Keratinocyte (primary cell): Measurements from ENCODE around the gene CFL1. TPM values are rescaled to one million over a fixed set of nuclear protein-coding genes. Genes with fewer than 3 reads are reported as not detected.

ENCODE experiments used
- DNase-seq: peaks from one replicate; pipeline ENCODE4 v3.0.0-alpha.2; 2011; ENCODE audit warnings: low read depth, missing footprints, low spot score
- FAIRE-seq: peaks from 2 replicates; lab custom pipeline; 2011; peaks lifted over from hg19 to GRCh38; lab: Jason Lieb, UNC
- H2AFZ ChIP-seq: 2 replicates; pipeline ENCODE4 v1.6.0; 2012; ENCODE audit warnings: low read length, control low read depth, inconsistent platforms; ENCODE audit not compliant: control insufficient read depth
- H3K27ac ChIP-seq: 2 replicates; pipeline ENCODE4 v1.5.1; 2011; ENCODE audit warnings: low read length; ENCODE audit not compliant: control insufficient read depth, insufficient read depth
- H3K27me3 ChIP-seq: 3 replicates; pipeline ENCODE4 v1.6.0; 2011; ENCODE audit warnings: low read length; ENCODE audit not compliant: control insufficient read depth, insufficient read depth; ENCODE audit errors: extremely low read depth
- H3K36me3 ChIP-seq, 2 experiments: 2 replicates in 1 of 2; 3 replicates in 1 of 2; pipeline ENCODE4 v1.5.1; 2011; ENCODE audit warnings: low read length in 2 of 2, mild to moderate bottlenecking in 1 of 2; ENCODE audit not compliant: control insufficient read depth in 2 of 2, insufficient read depth in 2 of 2; ENCODE audit errors: extremely low read depth in 1 of 2
- H3K4me1 ChIP-seq: 3 replicates; pipeline ENCODE4 v1.5.1; 2011; ENCODE audit warnings: low read length; ENCODE audit not compliant: control insufficient read depth, insufficient read depth; ENCODE audit errors: extremely low read depth
- H3K4me2 ChIP-seq: 3 replicates; pipeline ENCODE4 v1.6.0; 2011; ENCODE audit warnings: low read depth, low read length; ENCODE audit not compliant: control insufficient read depth, insufficient read depth; ENCODE audit errors: extremely low read depth
- H3K4me3 ChIP-seq, 3 experiments: fragments of 200-600 bp in 1 of 3; sonication (generic) in 1 of 3; 2 replicates in 2 of 3; 3 replicates in 1 of 3; pipeline ENCODE4 v1.5.1; 2011 to 2016; ENCODE audit warnings: low read length in 3 of 3, mild to moderate bottlenecking in 3 of 3, control low read depth in 2 of 3, inconsistent platforms in 1 of 3, low read depth in 1 of 3, mixed read lengths in 1 of 3, mixed run types in 1 of 3, moderate library complexity in 1 of 3; ENCODE audit not compliant: control insufficient read depth in 2 of 3, insufficient read depth in 2 of 3; ENCODE audit errors: extremely low read depth in 1 of 3
- H3K79me2 ChIP-seq: 2 replicates; pipeline ENCODE4 v1.6.0; 2012; ENCODE audit warnings: low read length; ENCODE audit not compliant: control insufficient read depth, insufficient read depth
- H3K9ac ChIP-seq: 3 replicates; pipeline ENCODE4 v1.6.0; 2011; ENCODE audit warnings: low read length; ENCODE audit not compliant: control insufficient read depth, insufficient read depth; ENCODE audit errors: extremely low read depth
- H3K9me1 ChIP-seq: 3 replicates; pipeline ENCODE4 v1.6.0; 2011; ENCODE audit warnings: low read length; ENCODE audit not compliant: control insufficient read depth, insufficient read depth; ENCODE audit errors: extremely low read depth
- H3K9me3 ChIP-seq: 2 replicates; pipeline ENCODE4 v1.5.1; 2012; ENCODE audit warnings: low read depth, low read length; ENCODE audit not compliant: control insufficient read depth
- H4K20me1 ChIP-seq: 3 replicates; pipeline ENCODE4 v1.6.0; 2011; ENCODE audit warnings: low read length; ENCODE audit not compliant: control insufficient read depth, insufficient read depth; ENCODE audit errors: extremely low read depth
- CTCF ChIP-seq, 3 experiments: IDR thresholded peaks in 1 of 3; conservative IDR thresholded peaks in 1 of 3; optimal IDR thresholded peaks in 1 of 3; 2 replicates in 2 of 3; 3 replicates in 1 of 3; pipeline versions ENCODE3 to v1.5.1; 2011; ENCODE audit warnings: low read length in 3 of 3, mild to moderate bottlenecking in 3 of 3, moderate library complexity in 2 of 3, control low read depth in 1 of 3, inconsistent platforms in 1 of 3; ENCODE audit not compliant: insufficient read depth in 2 of 3; ENCODE audit errors: extremely low read depth in 1 of 3
- EZH2 ChIP-seq: IDR thresholded peaks from one replicate; pipeline ENCODE4 v1.6.1; 2012; ENCODE audit warnings: inconsistent platforms, mild to moderate bottlenecking, low read length, moderate library complexity
- dilution Hi-C: fragments of 300-500 bp; cut with MboI; formaldehyde crosslinking; loops from one replicate; pipeline ENCODE4 v1.7.0; 2020; ENCODE audit warnings: low sequenced_read_pairs; ENCODE audit not compliant: extremely low pct_ligation_motif_present
- polyA plus RNA-seq, 5 experiments: library from polyadenylated mRNA; depleted of rRNA in 3 of 5; stranded (reverse) in 3 of 5; stranded (forward) in 1 of 5; unstranded in 1 of 5; fragments of >200 nt; gene quantifications; 1 replicate in 1 of 5; 2 replicates in 3 of 5; 3 replicates in 1 of 5; pipeline versions ENCODE4 v1.2.1 to v1.2.3, GENCODE V29; 2011 to 2012; ENCODE audit warnings: missing spikeins in 2 of 5, low read depth in 1 of 5, low replicate concordance in 1 of 5

CFL1 gene
- polyA plus RNA-seq, 1 donor (not counting 4 experiments of a cell fraction or from before 2014, with no cell fraction given): 1,236 TPM

- no peak for FAIRE-seq
- Histone ChIP-seq H3K27ac (no peak overlapping the region), H3K4me1 (no peaks in the 10 kb centered on the region), H2AFZ (no peak overlapping the region), H3K27me3 (no peaks in the 10 kb centered on the region), H3K4me3 (no peak overlapping the region), H3K4me2 (no peak overlapping the region), H3K9me1 (no peaks in the 10 kb centered on the region), H3K9ac (no peak overlapping the region), H3K36me3 (peaks cover 7 to 16% of the 10 kb centered on the region in 2 experiments), H3K9me3 (no peaks in the 10 kb centered on the region), H4K20me1 (no peaks in the 10 kb centered on the region), H3K79me2 (no peaks in the 10 kb centered on the region)
- TF ChIP-seq CTCF (optimal IDR thresholded peaks at IDR 0.05 in 1 of 3, IDR thresholded peaks at IDR 0.05 in 1 of 3, conservative IDR thresholded peaks at IDR 0.05 in 1 of 3; ENCODE audit: extremely low read depth in 1 of 3, insufficient read depth in 2 of 3, low read length in 3 of 3): no peak
- no peak for TF ChIP-seq EZH2
- DNase-seq: no peak
- dilution Hi-C loops: no loop called here
These were observed 12.3 kb upstream of the CFL1 start for GRCh38 chr11:65870307-65870658.

GRCh38 chr11:65869643-65870306, 11.8 kb upstream of the CFL1 start:
- H4K20me1 ChIP-seq: no peaks in the 10 kb centered on the region
- H3K79me2 ChIP-seq: no peaks in the 10 kb centered on the region
- no peak overlapping the region for H3K27ac ChIP-seq
- H3K4me2 ChIP-seq: no peak overlapping the region
- no peaks in the 10 kb centered on the region for H3K4me1 ChIP-seq
- TF ChIP-seq CTCF (optimal IDR thresholded peaks at IDR 0.05 in 1 of 3, IDR thresholded peaks at IDR 0.05 in 1 of 3, conservative IDR thresholded peaks at IDR 0.05 in 1 of 3; ENCODE audit: extremely low read depth in 1 of 3, insufficient read depth in 2 of 3, low read length in 3 of 3) (no peak), EZH2 (no peak)
- DNase-seq (no peak), FAIRE-seq (no peak)
- H3K9me3 ChIP-seq: no peaks in the 10 kb centered on the region
- H3K36me3 ChIP-seq: peaks cover 11 to 20% of the 10 kb centered on the region in 2 experiments
- H3K9ac ChIP-seq: no peak overlapping the region
- H2AFZ ChIP-seq: no peak overlapping the region
- no peaks in the 10 kb centered on the region for H3K9me1 ChIP-seq
- H3K27me3 ChIP-seq: no peaks in the 10 kb centered on the region
- dilution Hi-C loops: no loop called here
- H3K4me3 ChIP-seq: no peak overlapping the region
